HepG2 (cell line): ENCODE results near the gene RHBDF2. TPM values are rescaled to one million over a fixed set of nuclear protein-coding genes. Genes with fewer than 3 reads are reported as not detected.
"Not testable (repeated sequence)": the region's sequence is repeated elsewhere in the genome, so short reads cannot be mapped to it uniquely, and the experiment has no call there.

Source experiments
- ATAC-seq: fragments of 200-7000 bp; cut with Tn5 transposase; 3 replicates; pipeline ENCODE4 v1.9.1; 2020; ENCODE audit warnings: mild to moderate bottlenecking, moderate library complexity
- BruUV-seq: library from RNA; stranded (reverse); fragments of 400-500 nt; replicated peaks from 2 replicates; lab custom pipeline; 2021; lab: Mats Ljungman, UMichigan
- CTCF ChIA-PET: fragments of 300-600 bp; formaldehyde crosslinking; extraction: SDS; loops from one replicate; lab custom pipeline; 2021; ENCODE audit warnings: low total read pairs, inconsistent platforms, low intra/inter-chr PET ratio; lab: Yijun Ruan, JAX
- POLR2A ChIA-PET: fragments of 350-600 bp; sonication (Branson Sonifier 250); formaldehyde crosslinking; loops from one replicate; lab custom pipeline; 2020; ENCODE audit warnings: antibody characterized with exemption, inconsistent platforms; lab: Yijun Ruan, JAX
- DNase-seq: peaks from one replicate; pipeline ENCODE4 v3.0.0-alpha.2; 2015; ENCODE audit warnings: low spot score
- FAIRE-seq: peaks from 3 replicates; lab custom pipeline; 2011; peaks lifted over from hg19 to GRCh38; lab: Jason Lieb, UNC
- H2AFZ ChIP-seq: one replicate; pipeline ENCODE4 v1.6.1; 2011; ENCODE audit warnings: low read length, inconsistent platforms
- H3K27ac ChIP-seq: fragments of 300-600 bp; 3 replicates; pipeline ENCODE4 v1.8.0; 2011; ENCODE audit warnings: mixed run types, mild to moderate bottlenecking, mixed read lengths, low read length, inconsistent platforms; ENCODE audit not compliant: insufficient read depth; ENCODE audit errors: extremely low read length
- H3K27me3 ChIP-seq, 2 experiments: fragments of 200-600 bp in 1 of 2; 2 replicates in 1 of 2; 3 replicates in 1 of 2; pipeline versions ENCODE4 v1.6.0 to v1.8.0; 2011; ENCODE audit warnings: low read length in 2 of 2, mild to moderate bottlenecking in 2 of 2, moderate library complexity in 2 of 2, inconsistent platforms in 1 of 2; ENCODE audit not compliant: insufficient read depth in 2 of 2, control insufficient read depth in 1 of 2
- H3K36me3 ChIP-seq, 2 experiments: fragments of 200-600 bp in 1 of 2; replicated peaks in 1 of 2; 2 replicates in 1 of 2; 3 replicates in 1 of 2; pipeline versions ENCODE4 v1.5.1 to v1.8.0; 2011; ENCODE audit warnings: low read length in 2 of 2, inconsistent platforms in 1 of 2; ENCODE audit not compliant: insufficient read depth in 2 of 2, control insufficient read depth in 1 of 2
- H3K4me1 ChIP-seq: 2 replicates; pipeline ENCODE4 v1.5.1; 2012; ENCODE audit warnings: low read length, inconsistent platforms; ENCODE audit not compliant: insufficient read depth
- H3K4me2 ChIP-seq: 2 replicates; pipeline ENCODE4 v1.6.0; 2011; ENCODE audit warnings: low read depth, low read length, inconsistent platforms
- H3K4me3 ChIP-seq, 3 experiments: fragments of 200-600 bp in 1 of 3; sonication (generic), shearing (Covaris generic) in 1 of 3; replicated peaks in 1 of 3; 2 replicates each; pipeline ENCODE4 v1.5.1; 2011 to 2016; ENCODE audit warnings: low read length in 3 of 3, inconsistent platforms in 2 of 3, low read depth in 2 of 3, mild to moderate bottlenecking in 2 of 3, control low read depth in 1 of 3, mixed read lengths in 1 of 3; ENCODE audit not compliant: insufficient read depth in 1 of 3
- H3K79me2 ChIP-seq: one replicate; pipeline ENCODE4 v1.6.1; 2011; ENCODE audit warnings: low read length, inconsistent platforms; ENCODE audit not compliant: insufficient read depth
- H3K9ac ChIP-seq: 2 replicates; pipeline ENCODE4 v1.6.0; 2011; ENCODE audit warnings: mild to moderate bottlenecking, low read depth, low read length, inconsistent platforms; ENCODE audit not compliant: insufficient read depth
- H3K9me3 ChIP-seq: 2 replicates; pipeline ENCODE4 v1.5.1; 2012; ENCODE audit warnings: mild to moderate bottlenecking, low read length
- H4K20me1 ChIP-seq: 2 replicates; pipeline ENCODE4 v1.6.0; 2011; ENCODE audit warnings: inconsistent platforms, mild to moderate bottlenecking, low read length, moderate library complexity; ENCODE audit not compliant: insufficient read depth
- EP300 ChIP-seq, 3 experiments: sonication (generic) in 1 of 3; formaldehyde crosslinking in 1 of 3; IDR thresholded peaks; 2 replicates each; pipeline versions ENCODE4 v1.5.1 to v1.6.1; 2011 to 2020; ENCODE audit warnings: low read depth in 2 of 3, low read length in 2 of 3, borderline replicate concordance in 1 of 3, improper control_type of control experiment in 1 of 3, mild to moderate bottlenecking in 1 of 3, missing genetic modification reagents in 1 of 3, moderate library complexity in 1 of 3
- HNF4G ChIP-seq, 2 experiments: sonication (generic) in 1 of 2; formaldehyde crosslinking in 1 of 2; IDR thresholded peaks; 2 replicates each; pipeline versions ENCODE4 v1.4.0 to v1.6.1; 2011 to 2020; ENCODE audit warnings: borderline replicate concordance in 2 of 2, low read depth in 2 of 2, mild to moderate bottlenecking in 2 of 2, low read length in 1 of 2, missing genetic modification reagents in 1 of 2, moderate library complexity in 1 of 2
- HOXA3 ChIP-seq: sonication (generic); formaldehyde crosslinking; IDR thresholded peaks from 2 replicates; pipeline ENCODE4 v1.5.0; 2020; ENCODE audit warnings: missing genetic modification reagents
- KDM1A ChIP-seq: IDR thresholded peaks from 2 replicates; pipeline ENCODE4 v1.6.1; 2016; ENCODE audit warnings: missing compliant biosample characterization
- PAXIP1 ChIP-seq: sonication (generic); formaldehyde crosslinking; conservative IDR thresholded peaks from 2 replicates; pipeline ENCODE4 v1.4.0; 2020; ENCODE audit warnings: mild to moderate bottlenecking, missing genetic modification reagents, moderate library complexity
- PHF21A ChIP-seq: sonication (generic); formaldehyde crosslinking; IDR thresholded peaks from 2 replicates; pipeline ENCODE4 v1.5.0; 2020; ENCODE audit warnings: mild to moderate bottlenecking, missing genetic modification reagents
- RXRA ChIP-seq: sonication (generic); formaldehyde crosslinking; IDR thresholded peaks from 2 replicates; pipeline ENCODE4 v1.5.1; 2020; ENCODE audit warnings: missing genetic modification reagents
- SALL1 ChIP-seq: sonication (generic); formaldehyde crosslinking; IDR thresholded peaks from 2 replicates; pipeline ENCODE4 v1.8.0; 2022; ENCODE audit warnings: mild to moderate bottlenecking, missing genetic modification reagents
- ZBTB39 ChIP-seq: sonication (generic); formaldehyde crosslinking; IDR thresholded peaks from 2 replicates; pipeline ENCODE4 v1.5.0; 2020; ENCODE audit warnings: missing genetic modification reagents
- ZFY ChIP-seq: sonication (generic); formaldehyde crosslinking; IDR thresholded peaks from 2 replicates; pipeline ENCODE4 v1.4.0; 2020; ENCODE audit warnings: missing genetic modification reagents
- ZMYM2 ChIP-seq: sonication (generic); formaldehyde crosslinking; IDR thresholded peaks from 2 replicates; pipeline ENCODE4 v1.8.0; 2022; ENCODE audit warnings: mild to moderate bottlenecking, missing genetic modification reagents
- ZNF558 ChIP-seq: sonication (generic); formaldehyde crosslinking; IDR thresholded peaks from 2 replicates; pipeline ENCODE4 v1.9.0; 2022; ENCODE audit warnings: mild to moderate bottlenecking, missing genetic modification reagents, borderline replicate concordance
- ZNF607 ChIP-seq: sonication (generic); formaldehyde crosslinking; IDR thresholded peaks from 2 replicates; pipeline ENCODE4 v1.5.1; 2020; ENCODE audit warnings: missing genetic modification reagents, mild to moderate bottlenecking, borderline replicate concordance
- ZNF770 ChIP-seq: sonication (generic); formaldehyde crosslinking; IDR thresholded peaks from 2 replicates; pipeline ENCODE4 v1.5.0; 2020; ENCODE audit warnings: mild to moderate bottlenecking, missing genetic modification reagents
- WGBS: methylation state at CpG from one replicate; pipeline ENCODE4 v1.1.6; 2017; ENCODE audit warnings: low lambda C conversion rate; 5-methylcytosine and 5-hydroxymethylcytosine counted together
- in situ Hi-C: cut with HindIII; loops from 2 replicates; pipeline ENCODE4 v1.10.0; 2017; ENCODE audit warnings: low pct_unique_long_range_greater_than_20kb; ENCODE audit not compliant: extremely low pct_ligation_motif_present
- intact Hi-C: fragments of 100-400 bp; cut with micrococcal nuclease; formaldehyde crosslinking; loops from one replicate; pipeline ENCODE4 v1.10.0; 2022; ENCODE audit not compliant: unreplicated experiment
- polyA plus RNA-seq, 8 experiments: library from polyadenylated mRNA; depleted of rRNA in 3 of 8; stranded (reverse) in 7 of 8; unstranded in 1 of 8; fragments of >200 nt; fragmentation: Illumina TruSeq in 4 of 8; extraction: Trizol in 4 of 8; gene quantifications; 2 replicates each; pipeline versions ENCODE4 v1.2.1 to v1.2.3, GENCODE V29; 2011 to 2016; ENCODE audit warnings: low read depth in 4 of 8, missing spikeins in 1 of 8, mixed read lengths in 1 of 8; ENCODE audit not compliant: insufficient read depth in 1 of 8
- total RNA-seq, 5 experiments: library from RNA; depleted of rRNA; stranded (reverse); fragments of >200 nt; fragmentation: Illumina TruSeq; extraction: Trizol; gene quantifications; 2 replicates each; pipeline ENCODE4 v1.2.3, GENCODE V29; 2016; ENCODE audit warnings: low read depth in 1 of 5

The RHBDF2 gene
- total and polyA plus RNA-seq, 2 of the 13 experiments (the other 11 are each of a cell fraction or from before 2014, with no cell fraction given), result 7.8 to 24.2 TPM

GRCh38 chr17:76521683-76522082 is 20.5 kb upstream of the RHBDF2 start:
- POLR2A ChIA-PET, result interaction anchor here (1.4 to 5.7 kb wide), 4 partner anchors 12 to 92 kb away, joined by 3 to 44 read pairs (median 22); no protein-coding TSS in a partner anchor
- H3K4me3 ChIP-seq; H3K9ac ChIP-seq; FAIRE-seq; H4K20me1 ChIP-seq; H3K36me3 ChIP-seq; H3K27ac ChIP-seq; H3K9me3 ChIP-seq; BruUV-seq; DNase-seq; ATAC-seq; H3K79me2 ChIP-seq; H2AFZ ChIP-seq; TF ChIP-seq HNF4G (CRISPR knock-in tag; IDR thresholded peaks at IDR 0.05; ENCODE audit: borderline replicate concordance, low read depth); EP300 (CRISPR knock-in tag; IDR thresholded peaks at IDR 0.05; ENCODE audit: borderline replicate concordance): not testable (repeated sequence)
- WGBS, result 12% methylated on average over 10 of the region's 10 CpGs
- in situ Hi-C loops, result loop anchor here (5.0 kb wide), 2 partner anchors 36 to 106 kb away; no protein-coding TSS in a partner anchor
- CTCF ChIA-PET, result interaction anchor here (2.3 to 4.2 kb wide), 3 partner anchors 26 to 102 kb away, joined by 11 to 86 read pairs (median 21); no protein-coding TSS in a partner anchor
- intact Hi-C loops, result loop anchor here (2.0 to 5.0 kb wide), 2 partner anchors 101 to 151 kb away; no protein-coding TSS in a partner anchor
- H3K4me2 ChIP-seq, result 0 out of 2 replicates have a peak overlapping the region, but pooled peaks have one; percentile 2
- H3K4me1 ChIP-seq, result peaks cover 81% of the 10 kb centered on the region
- peaks cover 10 to 38% of the 10 kb centered on the region in 2 experiments for H3K27me3 ChIP-seq
- TF ChIP-seq SALL1 (CRISPR knock-in tag) (peak; percentile 16), HNF4G (IDR thresholded peaks at IDR 0.05; ENCODE audit: borderline replicate concordance, low read depth, low read length) (peak; percentile 40; the same call in 1 of the 2 replicates), KDM1A (CRISPR knock-in tag) (0 out of 2 replicates have a peak, but pooled peaks have one; percentile 20), EP300 (IDR thresholded peaks at IDR 0.05; ENCODE audit: low read depth in 2 of 2, low read length in 2 of 2) (peak in 1 of 2 experiments; percentile 10; a peak in 1 of 4 replicates), ZFY (0 out of 2 replicates have a peak, but pooled peaks have one; percentile 13), ZNF607 (CRISPR knock-in tag) (0 out of 2 replicates have a peak, but pooled peaks have one; percentile 28), RXRA (CRISPR knock-in tag) (0 out of 2 replicates have a peak, but pooled peaks have one; percentile 34), ZNF770 (CRISPR knock-in tag) (peak; percentile 92), PHF21A (CRISPR knock-in tag) (0 out of 2 replicates have a peak, but pooled peaks have one; percentile 28), ZNF558 (CRISPR knock-in tag) (peak; percentile 43; the same call in 1 of the 2 replicates), ZBTB39 (CRISPR knock-in tag) (0 out of 2 replicates have a peak, but pooled peaks have one; percentile 47), HOXA3 (CRISPR knock-in tag) (0 out of 2 replicates have a peak, but pooled peaks have one; percentile 15), ZMYM2 (CRISPR knock-in tag) (peak; percentile 62; the same call in 1 of the 2 replicates), PAXIP1 (CRISPR knock-in tag) (0 out of 2 replicates have a peak, but pooled peaks have one; percentile 26)
